NCI-H446 treated with DMSO at 0.1 percent for 48 hours (cell line): Measurements from ENCODE around the gene PLB1.
A peak's percentile ranks its signal among the peaks of the same experiment; 100 is the strongest.

Source experiments
- DNase-seq: peaks from one replicate; lab custom pipeline; 2025; lab: John Stamatoyannopoulos, UW

Gene PLB1

GRCh38 chr2:28667261-28667660 is 171.4 kb downstream of the PLB1 start:
- DNase-seq = no peak

- no peak for DNase-seq
These were observed 172.4 kb downstream of the PLB1 start for GRCh38 chr2:28668106-28668814.

GRCh38 chr2:28668880-28669279 is 173.0 kb downstream of the PLB1 start:
- DNase-seq = no peak

DNA sequence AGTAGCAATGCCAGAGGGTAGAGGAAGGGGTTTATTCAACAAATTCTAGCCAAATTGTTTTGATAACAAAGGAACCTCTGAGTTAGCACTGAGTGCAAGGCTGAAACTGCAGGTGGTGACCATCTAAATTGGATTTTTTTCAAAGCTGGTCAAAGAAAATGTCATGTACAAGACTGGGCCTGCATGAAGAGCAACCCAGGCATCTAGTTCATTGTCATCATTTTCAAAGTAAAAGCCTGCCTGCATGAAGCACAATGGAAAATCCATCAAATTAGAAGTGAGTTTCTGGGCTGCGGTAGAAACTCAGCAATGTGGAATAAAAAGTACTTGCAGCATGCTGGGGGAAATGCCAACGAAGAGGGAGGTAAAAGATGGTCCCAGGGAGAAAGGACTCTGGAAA is 175.0 kb downstream of the PLB1 start:
- no peak for DNase-seq

- no peak for DNase-seq
These were observed 177.5 kb downstream of the PLB1 start for GRCh38 chr2:28673338-28673737.

GRCh38 chr2:28674062-28674712 is 178.3 kb downstream of the PLB1 start:
- no peak for DNase-seq

DNA sequence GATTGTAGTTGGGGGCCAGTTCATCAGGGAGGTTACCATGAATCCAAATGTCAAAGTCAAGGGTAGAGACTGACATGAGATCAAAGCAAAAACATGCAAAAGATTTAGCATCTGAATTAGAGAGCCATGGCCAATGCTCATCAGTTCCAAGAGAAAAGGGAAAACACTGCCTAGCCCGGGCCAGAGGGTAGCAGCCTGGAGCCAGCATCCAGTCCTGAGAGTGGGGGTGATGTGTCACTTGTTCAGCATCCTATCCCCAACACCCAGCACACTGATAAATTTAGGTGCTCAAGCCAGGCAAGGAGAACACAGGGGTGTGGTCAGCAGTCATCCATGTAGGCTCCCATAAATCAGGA is 178.8 kb downstream of the PLB1 start:
- no peak for DNase-seq

DNA sequence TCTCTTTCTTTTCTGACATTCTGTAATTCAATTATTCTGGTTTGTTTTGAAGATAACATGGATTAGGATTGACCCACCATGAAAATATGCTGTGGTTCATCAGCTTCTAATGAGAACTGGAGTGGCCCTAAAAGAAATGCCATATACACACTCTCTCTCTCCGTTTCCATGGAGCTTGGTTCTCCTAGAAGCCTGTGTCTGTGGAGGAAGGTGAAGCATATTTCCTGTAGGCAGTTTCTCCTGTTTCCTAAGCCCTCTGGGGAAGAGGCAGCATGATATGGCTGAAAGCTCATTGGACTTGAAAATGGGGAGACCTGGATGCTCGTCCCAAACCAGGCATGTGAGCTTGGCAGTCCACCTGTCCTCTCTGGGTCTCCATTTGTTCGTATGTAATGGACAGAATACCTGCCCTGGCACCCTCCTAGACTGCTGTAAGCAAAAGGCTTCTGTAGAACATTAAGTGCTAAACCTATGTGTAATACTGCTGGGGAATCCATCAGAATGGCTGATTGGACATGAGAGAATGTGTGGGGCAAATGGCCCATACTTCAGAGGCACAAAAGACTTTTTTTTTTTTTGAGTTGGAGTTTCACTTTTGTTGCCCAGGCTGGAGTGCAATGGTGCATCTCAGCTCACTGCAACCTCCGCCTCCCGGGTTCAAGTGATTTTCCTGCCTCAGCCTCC is 180.4 kb downstream of the PLB1 start:
- no peak for DNase-seq

DNA sequence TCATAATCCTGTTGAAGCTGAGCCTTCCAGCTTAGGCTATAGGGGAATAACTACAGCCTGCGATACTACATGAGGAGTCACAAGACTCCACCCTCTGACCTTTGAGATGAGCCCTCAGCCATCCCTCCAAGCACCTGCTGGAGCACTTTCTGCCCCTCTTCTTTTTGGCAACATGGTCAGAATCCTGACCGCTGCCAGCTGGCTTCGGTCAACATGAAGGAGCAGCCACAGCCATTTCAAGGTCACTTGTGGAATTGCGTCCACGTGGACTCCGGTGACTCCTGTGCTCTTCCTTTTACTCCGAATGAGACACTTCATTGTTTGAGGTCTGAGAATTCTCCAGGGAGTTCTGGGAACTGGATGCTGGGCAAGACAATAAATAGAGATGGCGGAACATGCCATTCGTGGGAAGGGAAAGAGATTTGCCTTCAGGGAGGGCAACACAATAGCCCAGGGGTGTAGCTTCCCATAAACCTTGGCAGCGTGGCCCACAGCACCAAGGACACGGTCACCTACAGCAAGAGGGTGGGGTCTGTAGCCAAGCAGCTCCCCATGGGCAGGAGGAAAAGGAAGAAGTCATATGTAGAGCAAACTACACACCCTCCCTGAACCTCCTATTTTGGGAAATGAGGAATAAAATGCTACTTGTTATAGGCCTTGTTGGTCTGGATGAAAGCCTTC is 182.5 kb downstream of the PLB1 start:
- no peak for DNase-seq

DNA sequence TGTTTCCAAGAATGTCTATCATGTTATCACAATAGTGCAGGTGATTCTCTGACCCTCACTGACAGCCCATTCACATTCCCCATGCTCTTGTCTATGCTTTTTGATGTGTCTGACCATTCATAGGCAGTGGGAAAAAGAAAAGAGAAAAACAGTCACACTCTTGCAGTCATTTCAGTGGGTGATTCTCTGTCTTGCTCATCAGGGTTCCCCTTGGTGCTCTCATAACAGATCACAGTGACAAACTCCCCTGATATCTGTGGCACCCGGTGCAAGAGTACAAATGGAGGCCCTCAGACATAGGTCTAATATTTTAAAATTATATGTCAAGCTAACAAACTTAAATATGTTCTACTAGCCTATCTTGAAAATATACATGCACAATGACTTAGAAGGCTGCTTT is 183.1 kb downstream of the PLB1 start:
- DNase-seq = no peak

GRCh38 chr2:28680657-28681056 is 184.8 kb downstream of the PLB1 start:
- no peak for DNase-seq

- DNase-seq = no peak
These were observed 185.3 kb downstream of the PLB1 start for GRCh38 chr2:28681158-28681571.

DNA sequence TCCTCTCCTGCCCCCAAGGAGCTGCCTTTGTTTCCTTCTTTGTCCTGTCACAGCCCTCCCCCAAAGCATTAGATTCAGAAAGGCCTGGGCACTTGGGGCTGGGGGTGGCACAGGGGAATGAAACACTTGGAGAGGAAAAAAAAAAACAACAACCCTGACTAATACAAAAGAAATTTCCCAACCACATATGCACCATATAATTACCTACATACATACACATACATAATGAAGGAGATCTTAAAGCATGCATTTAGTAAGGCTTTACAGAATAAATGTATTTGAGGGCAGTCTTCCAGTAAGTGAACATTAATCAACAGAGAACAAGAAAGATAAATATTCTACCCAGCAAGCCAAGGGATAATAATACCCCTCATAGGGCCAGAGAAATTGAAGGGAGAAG is 185.7 kb downstream of the PLB1 start:
- DNase-seq = no peak

- peak; percentile 14 for DNase-seq
These were observed 187.3 kb downstream of the PLB1 start for GRCh38 chr2:28683100-28683706.

DNA sequence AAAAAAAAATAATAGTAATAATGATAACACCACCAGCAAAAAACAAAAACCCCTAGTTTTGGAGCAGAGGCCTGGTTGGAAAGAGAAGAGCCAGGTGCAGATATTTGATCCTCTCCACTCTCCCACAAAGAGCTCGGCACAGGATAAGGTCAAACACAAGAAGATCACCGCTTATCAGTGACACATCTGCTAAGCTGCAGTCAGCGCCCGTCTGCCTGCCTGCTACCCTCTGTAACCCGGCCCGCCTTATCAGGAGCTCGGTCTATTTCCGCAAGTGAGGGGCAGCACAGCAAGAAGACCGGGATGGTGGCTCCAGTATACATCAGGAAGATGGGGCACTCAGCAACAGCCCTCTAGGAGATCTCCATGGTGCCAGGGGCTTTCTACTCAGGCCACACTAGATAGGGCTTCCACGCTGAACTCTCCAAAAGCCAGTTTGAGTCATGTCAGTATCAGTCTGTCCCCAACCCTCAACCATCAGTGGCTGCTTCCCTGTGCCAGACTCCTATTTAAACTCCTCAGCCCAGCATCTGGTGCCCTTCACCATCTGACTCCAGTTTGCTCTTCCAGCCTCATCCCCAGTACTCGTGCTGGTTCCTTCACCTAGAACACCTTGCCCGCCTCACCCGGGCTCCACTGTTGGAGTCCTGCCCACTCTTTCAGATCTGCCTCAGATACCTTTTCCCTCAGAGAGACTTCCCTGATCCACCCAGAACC is 188.4 kb downstream of the PLB1 start:
- DNase-seq = no peak

DNA sequence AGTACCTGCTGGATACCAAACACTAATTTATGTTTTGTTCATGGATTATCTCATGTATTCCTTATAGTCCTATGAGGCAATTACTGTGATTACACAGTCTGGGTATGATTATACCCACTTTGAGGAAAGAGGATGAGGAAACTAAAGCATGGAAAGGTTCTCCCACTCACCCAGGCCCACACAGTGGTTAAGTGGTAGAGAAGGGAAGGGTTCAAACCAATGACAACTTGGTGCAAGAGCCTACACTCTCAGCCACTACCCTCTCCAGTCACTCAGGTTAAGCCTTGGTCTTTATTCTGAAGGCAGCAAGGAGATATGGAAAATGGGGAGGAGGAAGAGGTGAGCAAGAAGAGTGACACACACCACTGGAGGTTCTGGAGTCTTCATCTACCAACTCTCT is 191.3 kb downstream of the PLB1 start:
- DNase-seq = no peak

- DNase-seq = no peak
These were observed 192.0 kb downstream of the PLB1 start for GRCh38 chr2:28687640-28688385.

DNA sequence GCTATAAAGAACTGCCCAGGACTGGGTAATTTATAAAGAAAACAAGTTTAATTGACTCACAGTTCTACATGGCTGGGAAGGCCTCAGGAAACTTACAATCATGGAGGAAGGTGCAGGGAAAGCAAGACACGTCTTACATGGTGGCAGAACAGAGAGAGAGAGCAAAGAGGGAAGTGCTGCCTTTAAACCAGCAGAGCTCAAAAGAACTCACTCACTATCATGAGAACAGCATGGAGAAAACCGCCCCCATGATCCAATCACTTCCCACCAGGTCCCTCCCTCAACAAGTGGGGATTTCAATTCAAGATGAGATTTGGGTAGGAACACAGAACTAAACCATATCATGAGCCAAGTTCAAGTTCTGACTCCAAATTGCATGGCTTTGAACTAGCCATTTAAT is 193.0 kb downstream of the PLB1 start:
- no peak for DNase-seq

GRCh38 chr2:28689771-28690170 is 193.9 kb downstream of the PLB1 start:
- no peak for DNase-seq

GRCh38 chr2:28692411-28692810 is 196.6 kb downstream of the PLB1 start:
- DNase-seq = no peak

GRCh38 chr2:28693223-28693622 is 197.4 kb downstream of the PLB1 start:
- no peak for DNase-seq
